Measurements from ENCODE around the gene GPR31.
A peak's percentile ranks its signal among the peaks of the same experiment; 100 is the strongest.

GPR31 gene

DNA sequence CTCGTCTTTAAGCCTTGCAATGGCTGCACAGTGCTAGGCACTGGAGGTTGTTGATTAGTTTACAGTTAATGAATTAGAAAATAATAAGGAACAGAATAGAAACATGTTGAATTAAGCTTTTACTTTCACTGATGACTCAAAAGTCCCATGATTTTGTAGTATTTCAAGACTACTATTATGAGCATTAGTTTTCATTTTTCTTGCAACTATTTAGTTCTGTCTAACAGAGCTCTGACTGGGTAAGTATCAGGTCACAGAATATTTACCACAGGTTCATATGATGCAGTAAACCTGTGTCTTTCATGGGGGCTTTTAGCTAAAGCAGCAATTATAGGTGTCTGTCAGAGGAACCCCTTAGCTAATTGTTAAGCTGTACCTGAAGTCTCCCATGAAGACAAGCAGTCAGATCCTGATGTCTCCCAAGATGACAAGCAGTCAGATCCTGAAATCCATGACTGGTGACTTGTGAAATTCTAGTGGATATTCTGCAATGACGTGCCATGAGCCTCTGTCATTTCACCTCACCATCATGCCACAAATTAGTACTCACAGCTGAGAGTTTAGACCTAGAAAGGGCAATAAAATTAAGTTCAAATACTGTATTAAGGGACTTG lies 8.2 kb upstream of the GPR31 start:
- DNase-seq: no peak

DNA sequence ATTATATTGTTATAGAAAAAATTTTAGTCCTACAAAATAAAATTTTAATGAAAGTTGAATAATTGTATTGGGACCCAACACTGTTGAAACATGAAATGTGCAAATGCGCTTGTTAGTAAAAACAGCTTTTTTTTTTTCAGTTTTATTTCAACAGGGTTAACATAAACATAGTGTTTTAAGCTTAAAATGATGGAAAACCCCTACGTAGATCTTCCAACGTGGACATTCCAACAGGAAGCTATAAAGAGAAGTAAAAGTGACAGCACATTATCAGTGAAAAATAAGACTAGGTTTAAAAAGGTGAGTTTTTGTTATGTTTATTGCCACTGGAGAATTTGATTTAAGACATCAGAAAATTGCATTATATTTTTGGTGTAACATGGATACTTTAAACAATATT lies 6.5 kb upstream of the GPR31 start:
- no peak for DNase-seq

DNA sequence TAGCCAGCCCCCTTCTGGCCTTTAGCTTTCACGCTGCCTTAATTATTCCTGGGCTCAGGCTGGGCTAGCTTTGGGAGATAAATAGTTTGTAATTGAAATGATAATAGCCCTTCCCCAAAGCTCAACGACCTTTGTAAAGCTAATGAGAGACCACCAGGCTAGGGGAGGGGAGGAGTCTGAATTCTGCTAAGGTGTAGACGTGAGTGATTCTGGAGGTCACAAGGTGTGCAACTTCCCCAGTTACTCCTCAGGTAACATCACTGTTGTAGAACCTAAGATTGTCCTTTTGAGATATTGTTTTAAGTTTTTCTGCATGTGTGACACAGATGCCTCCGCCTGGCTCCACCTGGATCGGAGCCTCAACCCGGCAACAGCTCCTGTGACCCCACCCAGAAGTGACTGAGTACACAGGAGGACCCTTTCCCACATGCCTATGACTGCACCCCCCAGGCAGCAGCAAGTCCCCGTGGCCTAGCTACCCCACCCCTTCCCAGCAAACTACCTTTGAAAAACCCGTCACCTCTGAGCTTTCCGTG lies 5.8 kb upstream of the GPR31 start:
- DNase-seq: no peak

DNA sequence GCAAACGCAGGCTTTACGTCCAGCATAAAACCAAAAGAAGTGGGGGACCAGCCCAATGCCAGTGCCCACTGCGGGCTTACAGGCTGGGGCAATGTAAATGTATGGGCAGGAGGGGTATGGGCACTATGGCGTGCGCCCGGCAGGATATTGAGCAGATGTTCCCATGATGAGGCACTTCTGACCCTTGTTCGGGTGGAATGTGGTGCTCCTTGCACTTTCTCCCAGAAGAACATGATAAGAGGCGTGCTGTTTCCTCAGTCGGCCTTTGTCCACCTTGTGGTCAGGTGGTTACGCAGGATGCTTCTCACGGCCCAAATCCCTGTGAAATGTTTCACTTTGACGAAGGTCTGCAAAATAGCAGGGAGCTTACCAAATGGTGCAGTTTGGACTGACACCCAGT lies 4.8 kb upstream of the GPR31 start:
- DNase-seq: no peak

DNA sequence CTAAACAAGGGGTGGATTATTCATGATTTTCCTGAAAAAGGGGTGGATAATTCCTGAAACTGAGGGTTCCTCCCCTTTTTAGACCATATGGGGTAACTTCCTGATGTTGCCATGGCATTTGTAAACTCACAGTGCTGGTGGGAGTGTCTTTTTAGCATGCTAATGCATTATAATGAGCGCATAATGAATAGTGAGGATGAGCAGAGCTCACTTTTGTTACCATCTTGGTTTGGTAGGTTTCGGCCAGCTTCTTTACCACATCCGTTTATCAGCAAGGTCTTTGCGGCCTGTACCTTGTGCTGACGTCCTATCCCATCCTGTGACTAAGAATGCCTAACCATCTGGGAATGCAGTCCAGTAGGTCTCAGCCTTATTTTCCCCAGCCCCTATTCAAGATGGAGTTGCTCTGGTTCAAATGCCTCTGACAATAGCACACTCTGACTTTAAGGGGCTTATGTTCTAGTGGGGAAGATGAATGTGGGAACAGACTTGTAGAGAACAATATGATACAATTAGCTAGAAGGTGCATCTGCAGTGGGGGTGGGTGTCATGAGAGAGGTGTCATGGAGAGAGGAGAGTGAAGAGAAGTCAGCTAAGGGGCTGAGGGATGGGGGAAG lies 4.2 kb upstream of the GPR31 start:
- DNase-seq: no peak

DNA sequence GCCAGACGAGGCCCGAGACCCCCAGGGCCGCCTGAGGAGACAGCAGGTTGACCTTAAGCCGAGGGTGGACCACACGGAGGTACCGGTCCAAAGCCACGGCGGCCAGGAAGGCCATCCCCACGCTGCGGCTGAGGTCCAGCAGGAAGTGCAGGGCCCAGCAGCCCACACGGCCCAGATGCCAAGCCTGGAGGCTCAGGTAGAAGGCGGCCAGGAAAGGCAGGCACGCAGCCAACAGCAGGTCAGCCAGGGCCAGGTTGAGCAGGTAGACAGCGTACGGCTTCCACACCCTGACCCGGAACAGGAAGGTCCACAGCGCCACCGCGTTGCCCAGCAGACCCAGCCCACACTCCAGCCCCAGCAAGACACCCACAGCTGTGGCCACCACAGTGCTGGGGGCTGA lies 366 bp downstream of the GPR31 start:
- DNase-seq: no peak

DNA sequence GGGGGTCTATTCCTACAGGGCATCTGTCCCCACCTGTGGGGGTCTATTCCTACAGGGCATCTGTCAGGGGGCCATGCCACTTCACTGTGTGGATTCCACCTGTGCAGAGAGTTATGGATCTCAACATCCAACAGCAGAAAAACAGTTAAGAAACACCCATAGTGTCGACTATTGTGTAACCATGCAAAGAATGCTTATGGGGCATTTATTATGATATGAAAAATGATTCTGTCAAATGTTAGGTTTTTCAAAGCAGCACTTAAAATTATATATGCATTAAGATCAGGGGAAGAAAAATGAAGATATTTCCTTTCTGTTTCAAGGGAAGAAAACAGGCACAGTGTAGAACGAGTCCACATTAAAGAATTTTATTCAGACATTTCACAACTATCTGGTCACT lies 2.9 kb downstream of the GPR31 start:
- DNase-seq: no peak

DNA sequence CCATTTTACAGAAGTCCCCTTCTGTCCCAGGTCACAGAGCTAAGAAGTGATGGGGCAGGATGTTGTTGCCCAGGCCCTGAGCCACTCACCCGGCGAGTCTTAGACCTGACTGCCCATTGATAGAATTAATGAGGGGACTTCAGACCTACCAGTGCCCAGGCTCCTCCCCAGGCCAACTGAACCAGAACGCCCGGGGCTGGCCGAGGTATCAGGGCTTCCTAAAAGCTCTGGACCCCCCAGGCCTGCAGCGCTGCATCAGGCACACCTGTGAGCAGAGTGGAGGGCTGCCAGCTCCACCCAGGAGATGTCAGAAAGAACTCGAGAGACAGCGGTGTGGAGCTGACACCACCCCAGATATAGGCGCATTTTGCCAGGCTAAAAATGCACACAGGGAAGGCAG lies 3.5 kb downstream of the GPR31 start:
- DNase-seq: no peak

DNA sequence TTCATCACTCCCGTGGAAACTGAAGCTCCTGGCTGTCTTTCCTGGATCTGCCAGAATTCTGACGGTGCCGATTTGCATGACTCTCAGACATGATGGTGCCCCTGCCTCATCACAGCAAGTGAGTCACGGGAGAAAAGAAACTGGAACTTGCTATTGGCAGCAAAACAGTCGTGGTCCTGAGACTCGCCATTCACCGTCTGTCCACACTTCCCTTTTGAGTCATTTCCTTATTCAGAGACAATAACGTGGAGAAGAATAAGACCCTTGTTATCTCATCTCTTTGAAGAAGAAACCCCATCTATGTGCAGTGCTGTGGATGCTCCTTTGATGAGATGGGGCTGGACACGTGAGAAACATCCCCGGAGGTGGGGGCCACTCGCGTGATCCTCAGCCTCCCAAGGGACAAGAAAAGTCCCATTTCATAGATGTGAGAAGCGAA lies 4.2 kb downstream of the GPR31 start:
- DNase-seq: no peak

DNA sequence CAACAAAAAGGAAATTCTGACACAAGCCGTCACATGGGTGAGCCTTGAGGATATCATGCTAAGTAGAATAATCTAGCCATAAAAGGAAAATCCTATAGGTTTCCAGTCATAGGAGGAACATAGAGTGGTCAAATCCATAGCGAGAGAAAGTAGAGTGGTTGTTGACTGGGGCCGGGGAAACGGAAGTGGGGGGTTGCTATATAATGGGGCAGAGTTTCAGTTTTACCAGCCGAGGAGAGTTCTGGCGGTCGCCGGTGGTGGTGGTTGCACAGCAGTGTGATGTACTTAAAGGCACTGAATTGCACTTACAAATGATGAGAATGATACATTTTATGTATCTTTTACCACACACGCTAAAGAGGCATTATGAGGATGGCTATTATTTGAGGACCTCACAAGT lies 4.9 kb downstream of the GPR31 start:
- DNase-seq: no peak

DNA sequence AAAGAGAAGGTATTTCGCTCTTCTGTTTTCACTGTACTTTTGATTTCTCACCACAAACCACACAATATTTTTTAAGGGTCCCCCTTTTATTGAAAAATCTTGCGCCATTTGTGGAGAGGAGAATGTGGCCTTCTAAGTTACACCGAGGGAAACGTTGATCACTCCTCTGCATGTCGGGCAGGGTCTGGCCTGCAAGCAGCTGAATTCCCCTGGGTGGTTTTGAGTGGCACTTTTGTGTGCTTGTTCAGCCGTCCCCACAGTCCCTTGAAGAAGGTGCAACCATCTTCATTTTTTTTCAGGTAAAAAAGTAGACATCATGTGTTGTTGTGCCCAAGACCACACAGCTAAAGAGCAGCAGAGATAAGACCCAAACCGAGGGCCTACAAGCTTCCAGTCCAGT lies 6.1 kb downstream of the GPR31 start:
- no peak for DNase-seq

DNA sequence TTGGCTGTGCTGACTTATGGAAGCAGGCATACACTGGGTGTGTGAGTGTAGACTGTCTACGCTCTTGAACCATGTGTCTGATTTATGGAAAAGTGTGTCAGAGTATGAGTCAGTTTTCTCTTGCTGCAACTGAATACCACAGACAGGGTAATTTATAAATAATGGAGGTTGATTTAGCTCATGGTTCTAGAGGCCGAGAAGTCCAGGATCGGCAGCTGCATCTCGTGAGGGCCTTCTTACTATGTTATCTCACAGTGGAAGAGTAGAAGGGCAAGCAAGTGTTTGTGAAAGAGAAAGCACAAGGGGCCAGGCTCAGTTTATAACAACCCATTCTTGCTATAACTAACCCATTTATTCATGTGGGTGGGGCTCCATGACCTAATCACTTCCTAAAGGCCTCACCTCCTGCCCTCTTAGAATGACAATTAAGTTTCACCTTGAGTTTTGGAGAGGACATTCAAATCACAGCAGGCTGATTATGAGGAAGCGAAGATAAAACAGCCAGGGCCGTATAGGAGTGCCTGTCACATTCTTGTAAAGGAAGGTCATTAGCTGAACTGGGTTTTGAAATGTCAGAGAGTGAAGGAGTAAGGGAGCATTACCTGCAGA lies 6.7 kb downstream of the GPR31 start:
- no peak for DNase-seq

DNA sequence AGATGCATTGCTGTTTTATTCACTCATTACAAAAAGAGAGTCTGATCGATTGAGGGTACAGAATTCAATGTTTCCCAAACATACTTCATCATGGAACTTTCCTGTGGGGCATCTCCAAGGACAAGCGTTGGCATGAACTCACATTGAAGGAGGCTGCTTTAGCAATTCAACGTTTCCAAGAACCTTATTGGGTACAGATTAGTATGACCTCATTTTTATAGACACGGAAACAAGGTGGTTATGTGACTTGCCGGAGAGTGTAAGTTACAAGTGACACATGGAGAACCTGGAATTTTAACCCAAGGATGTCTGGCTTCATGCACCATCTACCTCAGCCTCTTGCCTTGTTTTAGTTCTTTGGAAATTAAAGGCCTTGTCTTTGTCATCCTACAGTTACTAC lies 8.8 kb downstream of the GPR31 start:
- DNase-seq: no peak

DNA sequence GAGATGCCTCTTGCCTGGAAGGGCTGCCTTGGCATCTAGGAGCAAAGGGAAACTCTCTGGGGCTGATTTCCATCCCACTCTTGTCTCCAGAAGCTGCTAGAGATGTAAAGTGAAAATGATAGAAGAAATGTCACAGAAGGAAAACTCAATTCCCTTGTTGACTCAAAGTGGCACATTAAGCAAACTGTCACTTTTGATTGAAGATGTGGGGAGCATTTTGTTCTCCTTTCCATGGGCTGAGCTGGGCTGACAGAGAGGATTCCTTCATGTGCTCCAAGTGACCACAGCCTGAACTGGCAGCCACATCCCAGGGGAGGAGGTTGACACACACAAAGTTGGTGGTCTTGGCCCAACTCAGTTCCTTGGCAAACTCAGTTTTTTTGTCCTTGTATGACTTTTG lies 9.8 kb downstream of the GPR31 start:
- no peak for DNase-seq

DNA sequence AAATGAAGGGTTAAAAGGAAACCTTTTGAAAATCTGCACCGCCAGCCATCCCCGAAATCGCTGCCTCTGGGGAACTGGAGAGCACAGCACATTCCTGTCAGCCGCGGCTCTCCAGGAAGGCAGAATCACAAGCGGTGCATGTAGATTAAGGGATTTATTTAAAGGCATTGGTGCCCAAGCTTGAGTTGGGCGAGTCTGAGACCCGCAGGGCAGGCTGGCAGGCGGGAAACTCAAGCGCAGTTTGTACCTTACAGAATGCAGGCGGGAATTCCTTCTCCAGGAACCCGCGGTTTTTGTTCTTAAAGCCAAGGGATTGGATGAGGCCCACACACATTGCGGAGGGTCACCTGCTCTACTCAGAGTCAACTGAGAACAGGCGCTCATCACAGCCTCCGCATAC lies 10.8 kb downstream of the GPR31 start:
- DNase-seq: no peak

DNA sequence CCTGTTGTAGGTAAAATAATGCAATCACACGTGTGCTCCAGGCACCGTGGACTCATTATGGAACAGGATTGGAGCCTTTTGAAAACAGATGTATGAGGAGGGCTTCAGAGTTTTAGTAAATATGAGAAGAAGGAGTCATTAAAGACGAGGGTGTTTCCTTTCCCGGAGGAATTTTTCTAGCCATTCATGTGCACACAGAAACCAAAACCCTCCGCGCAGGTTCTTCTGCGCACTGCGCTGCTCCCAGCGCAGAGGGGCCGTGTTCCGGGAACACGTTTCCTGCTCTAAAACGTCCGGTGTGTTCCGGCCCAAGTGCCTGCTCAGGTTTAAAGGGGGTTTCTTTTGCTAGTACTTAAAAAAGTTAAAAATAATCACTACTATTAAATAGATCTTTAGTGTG lies 11.6 kb downstream of the GPR31 start:
- DNase-seq: no peak

DNA sequence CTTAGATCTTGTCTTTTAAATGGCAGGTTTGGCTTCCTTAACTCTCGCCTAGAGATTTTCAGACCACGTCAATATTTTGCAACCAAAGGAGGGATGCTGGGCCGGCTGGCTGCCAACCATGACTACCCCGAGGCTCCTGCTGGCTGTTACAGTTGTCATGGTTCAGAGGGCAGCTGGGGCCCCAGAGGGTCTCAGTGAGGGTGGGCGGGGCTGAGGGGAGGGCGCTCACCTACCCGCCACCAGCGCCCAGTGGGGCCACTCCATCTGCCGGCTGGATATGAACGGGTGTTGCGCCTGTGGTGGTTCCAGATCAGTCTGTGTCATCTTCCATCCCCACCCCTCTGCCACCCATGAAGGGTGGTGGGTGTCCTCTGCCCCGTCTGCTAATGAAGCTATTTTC lies 12.3 kb downstream of the GPR31 start:
- DNase-seq: no peak

DNA sequence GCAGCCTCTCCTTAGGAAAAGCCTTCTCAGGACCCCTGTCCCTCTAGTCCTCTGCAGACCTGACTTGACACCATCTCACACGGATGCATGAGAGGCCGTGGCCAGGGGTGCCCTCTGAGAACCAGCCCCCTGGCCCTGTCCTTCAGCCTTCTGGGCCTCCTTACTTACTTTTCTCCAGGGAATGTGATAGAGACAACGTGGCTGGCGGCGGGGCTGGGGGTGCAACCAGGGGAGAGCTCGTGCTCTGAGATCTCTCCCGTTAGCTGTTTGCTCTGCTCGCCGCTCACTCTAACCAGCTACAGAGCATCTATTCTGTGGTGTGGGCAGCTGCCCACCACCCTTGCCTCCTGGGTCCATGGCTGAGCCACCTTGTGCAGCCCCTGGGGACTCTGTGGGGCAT lies 14.7 kb downstream of the GPR31 start:
- DNase-seq: no peak

DNA sequence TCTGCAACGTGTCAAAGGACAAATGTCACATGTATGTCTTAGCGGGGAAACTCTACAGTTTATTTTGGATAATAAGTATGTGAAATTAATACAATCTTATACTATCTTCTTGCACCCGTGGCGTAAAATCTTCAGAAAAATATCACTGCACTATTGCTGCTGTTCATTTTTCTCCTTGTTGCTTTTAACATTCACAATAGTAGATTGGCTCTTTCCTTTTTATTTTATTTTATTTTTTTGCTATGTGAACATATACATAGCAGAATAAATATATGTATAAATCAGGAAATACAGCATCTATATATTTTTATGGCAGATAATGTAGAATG lies 15.4 kb downstream of the GPR31 start:
- no peak for DNase-seq

DNA sequence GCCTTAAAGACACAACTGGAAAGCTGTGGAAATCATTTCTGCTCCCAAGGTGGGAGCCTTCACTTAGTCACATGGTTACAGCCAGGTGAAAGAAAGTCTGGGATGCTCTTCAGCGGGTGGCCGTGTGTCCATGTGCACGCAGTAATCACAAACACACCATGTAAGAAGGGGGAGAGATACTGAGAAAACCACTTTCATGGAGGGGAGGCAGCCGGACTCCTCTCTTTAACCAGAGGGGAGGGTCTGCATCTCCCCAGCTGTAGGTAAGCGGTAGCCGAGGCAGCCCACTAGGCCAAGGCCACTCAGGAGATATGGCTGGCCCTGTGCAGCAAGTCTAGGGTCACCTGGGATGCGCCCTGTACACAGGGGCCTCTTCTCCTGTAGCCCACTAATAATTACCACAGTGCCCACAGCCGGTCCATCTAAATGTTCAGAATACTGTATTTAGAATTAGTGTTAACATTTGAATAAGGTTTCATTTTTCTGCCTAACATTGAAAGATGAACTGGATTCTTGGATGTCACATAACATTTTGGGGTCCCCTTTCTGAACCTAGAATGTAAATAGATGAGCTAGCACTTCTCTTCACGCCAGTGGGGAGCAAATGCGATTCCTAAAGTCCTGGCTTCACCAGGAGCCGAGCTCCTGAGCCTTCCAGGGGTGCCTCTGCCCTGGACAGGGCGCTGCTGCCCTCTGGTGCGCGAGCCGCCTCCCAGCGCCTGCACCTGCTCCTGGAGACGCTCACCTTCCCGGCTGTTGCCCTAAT lies 15.9 kb downstream of the GPR31 start:
- peak; percentile 66 for DNase-seq

DNA sequence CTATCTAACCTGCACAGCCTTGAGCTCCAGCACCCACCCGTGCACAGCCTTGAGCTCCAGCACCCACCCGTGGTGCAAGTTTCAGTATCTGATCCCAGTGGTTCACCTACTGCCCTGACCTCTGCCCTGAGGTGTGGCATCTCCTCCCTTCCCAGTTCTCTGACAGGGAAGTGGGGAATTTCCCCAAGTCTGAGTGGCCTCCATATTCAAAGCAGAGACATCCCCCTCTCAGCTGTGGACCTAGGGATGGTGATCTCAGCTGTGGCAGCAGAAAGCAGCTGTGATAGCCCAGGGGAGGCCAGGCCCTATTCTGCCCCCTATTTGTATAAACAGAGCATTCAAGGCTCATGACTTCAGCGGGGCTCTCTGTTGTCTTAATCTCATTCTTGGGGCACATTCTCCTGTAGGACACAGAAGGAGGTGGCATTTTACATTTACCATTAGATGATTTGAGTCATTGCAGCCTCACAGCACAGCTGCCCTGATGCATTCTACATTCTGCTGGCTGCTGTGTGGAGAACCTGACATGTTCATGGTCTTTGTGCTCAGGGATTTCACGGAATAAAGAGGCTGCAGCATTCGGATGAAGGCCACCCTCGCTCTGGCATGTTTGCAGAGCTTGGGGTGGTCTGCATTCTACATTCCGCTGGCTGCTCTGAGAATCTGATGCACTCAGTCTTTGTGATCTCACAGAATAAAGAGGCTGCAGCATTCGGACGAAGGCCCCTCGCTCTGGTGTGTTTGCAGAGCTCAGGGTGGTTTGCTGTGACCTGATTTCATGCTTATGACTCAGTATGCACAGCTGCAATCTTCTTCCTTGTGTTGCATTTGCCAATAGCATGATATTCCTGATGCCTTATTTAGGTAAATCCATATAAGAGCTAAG lies 16.9 kb downstream of the GPR31 start:
- no peak for DNase-seq

DNA sequence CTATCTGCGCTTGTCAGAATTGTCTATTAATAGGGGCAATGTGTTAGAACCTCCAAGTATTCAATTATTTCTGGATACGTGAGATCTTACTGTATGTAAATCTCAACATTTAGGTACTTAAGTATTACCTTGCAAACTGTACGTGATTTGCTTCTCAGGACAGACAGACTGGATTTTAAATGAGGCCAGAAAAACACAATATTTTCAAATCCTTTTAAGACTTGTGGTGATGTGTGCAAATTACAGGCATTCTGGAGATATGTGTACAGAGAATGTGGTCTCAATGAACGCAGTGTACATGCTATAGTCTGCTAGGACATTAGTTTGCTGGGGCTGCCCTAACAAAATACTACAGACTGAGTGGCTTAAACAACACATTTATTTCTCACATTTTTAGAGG lies 18.0 kb downstream of the GPR31 start:
- DNase-seq: no peak

DNA sequence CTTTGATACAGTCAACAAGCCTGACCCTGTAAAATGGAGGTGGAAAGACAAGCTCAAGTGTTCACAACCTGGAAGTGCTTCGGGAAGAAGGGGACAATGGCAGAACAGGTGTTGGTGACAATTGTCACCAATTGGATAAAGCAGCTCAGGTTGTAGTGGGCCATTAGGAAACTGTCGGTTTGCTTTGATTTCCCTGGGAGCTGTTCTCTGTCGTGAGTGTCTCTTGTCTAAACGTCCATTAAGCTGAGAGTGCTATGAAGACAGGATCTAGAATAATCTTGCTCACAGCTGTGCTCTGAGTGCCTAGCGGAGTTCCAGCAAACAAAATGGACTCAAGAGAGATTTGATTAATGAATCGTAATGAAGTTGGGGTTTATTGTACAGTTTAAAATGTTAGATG lies 19.9 kb downstream of the GPR31 start:
- DNase-seq: no peak
